ENCODE data around the gene CRAT.

DNA sequence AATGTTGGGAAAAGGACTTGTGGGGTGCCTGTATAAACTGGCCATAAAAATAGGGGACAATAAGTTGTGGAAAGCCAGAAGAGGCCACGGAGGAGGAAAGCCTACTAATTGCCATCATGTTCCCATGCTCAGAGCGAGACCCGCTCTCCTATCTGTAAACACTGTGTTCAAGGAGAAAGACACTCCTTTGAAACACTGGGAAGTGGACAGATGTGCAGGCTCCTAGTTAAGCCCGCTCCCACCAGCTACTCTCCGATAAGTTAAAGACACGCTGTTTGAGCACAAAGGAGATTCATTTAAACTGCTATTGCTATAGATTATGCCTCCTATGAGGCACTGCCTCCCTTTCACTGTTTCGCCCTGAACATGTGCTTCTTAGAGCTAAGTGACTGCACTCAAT lies 9.3 kb downstream of the CRAT start:
- TF ChIP-seq, protein P1, sequence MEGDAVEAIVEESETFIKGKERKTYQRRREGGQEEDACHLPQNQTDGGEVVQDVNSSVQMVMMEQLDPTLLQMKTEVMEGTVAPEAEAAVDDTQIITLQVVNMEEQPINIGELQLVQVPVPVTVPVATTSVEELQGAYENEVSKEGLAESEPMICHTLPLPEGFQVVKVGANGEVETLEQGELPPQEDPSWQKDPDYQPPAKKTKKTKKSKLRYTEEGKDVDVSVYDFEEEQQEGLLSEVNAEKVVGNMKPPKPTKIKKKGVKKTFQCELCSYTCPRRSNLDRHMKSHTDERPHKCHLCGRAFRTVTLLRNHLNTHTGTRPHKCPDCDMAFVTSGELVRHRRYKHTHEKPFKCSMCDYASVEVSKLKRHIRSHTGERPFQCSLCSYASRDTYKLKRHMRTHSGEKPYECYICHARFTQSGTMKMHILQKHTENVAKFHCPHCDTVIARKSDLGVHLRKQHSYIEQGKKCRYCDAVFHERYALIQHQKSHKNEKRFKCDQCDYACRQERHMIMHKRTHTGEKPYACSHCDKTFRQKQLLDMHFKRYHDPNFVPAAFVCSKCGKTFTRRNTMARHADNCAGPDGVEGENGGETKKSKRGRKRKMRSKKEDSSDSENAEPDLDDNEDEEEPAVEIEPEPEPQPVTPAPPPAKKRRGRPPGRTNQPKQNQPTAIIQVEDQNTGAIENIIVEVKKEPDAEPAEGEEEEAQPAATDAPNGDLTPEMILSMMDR (IDR thresholded peaks at IDR 0.05) = no peak
- TF ChIP-seq POLR2AphosphoS5 (IDR thresholded peaks at IDR 0.05; ENCODE audit: low read depth, low read length) (no peak), TCF7L2 (IDR thresholded peaks at IDR 0.05; ENCODE audit: low read depth, low read length) (no peak)
- TF ChIP-seq, protein P2, sequence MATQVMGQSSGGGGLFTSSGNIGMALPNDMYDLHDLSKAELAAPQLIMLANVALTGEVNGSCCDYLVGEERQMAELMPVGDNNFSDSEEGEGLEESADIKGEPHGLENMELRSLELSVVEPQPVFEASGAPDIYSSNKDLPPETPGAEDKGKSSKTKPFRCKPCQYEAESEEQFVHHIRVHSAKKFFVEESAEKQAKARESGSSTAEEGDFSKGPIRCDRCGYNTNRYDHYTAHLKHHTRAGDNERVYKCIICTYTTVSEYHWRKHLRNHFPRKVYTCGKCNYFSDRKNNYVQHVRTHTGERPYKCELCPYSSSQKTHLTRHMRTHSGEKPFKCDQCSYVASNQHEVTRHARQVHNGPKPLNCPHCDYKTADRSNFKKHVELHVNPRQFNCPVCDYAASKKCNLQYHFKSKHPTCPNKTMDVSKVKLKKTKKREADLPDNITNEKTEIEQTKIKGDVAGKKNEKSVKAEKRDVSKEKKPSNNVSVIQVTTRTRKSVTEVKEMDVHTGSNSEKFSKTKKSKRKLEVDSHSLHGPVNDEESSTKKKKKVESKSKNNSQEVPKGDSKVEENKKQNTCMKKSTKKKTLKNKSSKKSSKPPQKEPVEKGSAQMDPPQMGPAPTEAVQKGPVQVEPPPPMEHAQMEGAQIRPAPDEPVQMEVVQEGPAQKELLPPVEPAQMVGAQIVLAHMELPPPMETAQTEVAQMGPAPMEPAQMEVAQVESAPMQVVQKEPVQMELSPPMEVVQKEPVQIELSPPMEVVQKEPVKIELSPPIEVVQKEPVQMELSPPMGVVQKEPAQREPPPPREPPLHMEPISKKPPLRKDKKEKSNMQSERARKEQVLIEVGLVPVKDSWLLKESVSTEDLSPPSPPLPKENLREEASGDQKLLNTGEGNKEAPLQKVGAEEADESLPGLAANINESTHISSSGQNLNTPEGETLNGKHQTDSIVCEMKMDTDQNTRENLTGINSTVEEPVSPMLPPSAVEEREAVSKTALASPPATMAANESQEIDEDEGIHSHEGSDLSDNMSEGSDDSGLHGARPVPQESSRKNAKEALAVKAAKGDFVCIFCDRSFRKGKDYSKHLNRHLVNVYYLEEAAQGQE (IDR thresholded peaks at IDR 0.05; ENCODE audit: insufficient read depth in 1 of 2, low read depth in 2 of 2, low read length in 1 of 2) = no peak
